ENCODE data around the gene GNB5. TPM values are rescaled to one million over a fixed set of nuclear protein-coding genes. Genes with fewer than 3 reads are reported as not detected.

Gene GNB5
- total RNA-seq, 6 experiments from 2014 or later, result 24.1 to 37.1 (median 33.0) TPM

DNA sequence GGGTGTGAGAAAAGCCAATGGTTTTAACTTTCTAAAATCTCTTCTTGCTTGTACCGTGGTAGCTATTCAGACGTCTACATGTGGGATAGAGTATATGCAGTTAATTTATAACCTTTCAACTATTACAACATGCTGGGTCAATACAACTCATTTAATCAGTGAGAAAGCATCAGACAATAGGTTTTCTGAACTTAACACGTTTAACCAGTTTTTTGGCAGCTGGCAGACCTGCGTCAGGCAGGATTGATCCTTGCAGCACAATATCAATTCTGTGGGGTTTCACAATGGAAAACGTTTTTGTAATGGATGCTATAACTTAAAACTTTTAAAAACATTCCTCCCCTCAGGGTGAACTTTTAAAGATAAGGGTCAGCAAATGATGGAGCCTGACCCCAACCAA, 6.5 kb downstream of the GNB5 start:
- H3K9me3 Mint-ChIP-seq, result no peaks in the 10 kb centered on the region
- H3K27me3 Mint-ChIP-seq (ENCODE audit: insufficient read depth), result peaks cover 7% of the 10 kb centered on the region; the same call in 1 of the 2 replicates
- TF ChIP-seq, protein P1, sequence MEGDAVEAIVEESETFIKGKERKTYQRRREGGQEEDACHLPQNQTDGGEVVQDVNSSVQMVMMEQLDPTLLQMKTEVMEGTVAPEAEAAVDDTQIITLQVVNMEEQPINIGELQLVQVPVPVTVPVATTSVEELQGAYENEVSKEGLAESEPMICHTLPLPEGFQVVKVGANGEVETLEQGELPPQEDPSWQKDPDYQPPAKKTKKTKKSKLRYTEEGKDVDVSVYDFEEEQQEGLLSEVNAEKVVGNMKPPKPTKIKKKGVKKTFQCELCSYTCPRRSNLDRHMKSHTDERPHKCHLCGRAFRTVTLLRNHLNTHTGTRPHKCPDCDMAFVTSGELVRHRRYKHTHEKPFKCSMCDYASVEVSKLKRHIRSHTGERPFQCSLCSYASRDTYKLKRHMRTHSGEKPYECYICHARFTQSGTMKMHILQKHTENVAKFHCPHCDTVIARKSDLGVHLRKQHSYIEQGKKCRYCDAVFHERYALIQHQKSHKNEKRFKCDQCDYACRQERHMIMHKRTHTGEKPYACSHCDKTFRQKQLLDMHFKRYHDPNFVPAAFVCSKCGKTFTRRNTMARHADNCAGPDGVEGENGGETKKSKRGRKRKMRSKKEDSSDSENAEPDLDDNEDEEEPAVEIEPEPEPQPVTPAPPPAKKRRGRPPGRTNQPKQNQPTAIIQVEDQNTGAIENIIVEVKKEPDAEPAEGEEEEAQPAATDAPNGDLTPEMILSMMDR (IDR thresholded peaks at IDR 0.05), result no peak
- peaks cover 11% of the 10 kb centered on the region for H3K4me1 Mint-ChIP-seq (ENCODE audit: low read depth)
- no peaks in the 10 kb centered on the region for H3K36me3 Mint-ChIP-seq (ENCODE audit: low read depth)
- no peak overlapping the region for H3K27ac Mint-ChIP-seq
- no peak overlapping the region for H3K4me3 Mint-ChIP-seq
- DNase-seq, result no peak

DNA sequence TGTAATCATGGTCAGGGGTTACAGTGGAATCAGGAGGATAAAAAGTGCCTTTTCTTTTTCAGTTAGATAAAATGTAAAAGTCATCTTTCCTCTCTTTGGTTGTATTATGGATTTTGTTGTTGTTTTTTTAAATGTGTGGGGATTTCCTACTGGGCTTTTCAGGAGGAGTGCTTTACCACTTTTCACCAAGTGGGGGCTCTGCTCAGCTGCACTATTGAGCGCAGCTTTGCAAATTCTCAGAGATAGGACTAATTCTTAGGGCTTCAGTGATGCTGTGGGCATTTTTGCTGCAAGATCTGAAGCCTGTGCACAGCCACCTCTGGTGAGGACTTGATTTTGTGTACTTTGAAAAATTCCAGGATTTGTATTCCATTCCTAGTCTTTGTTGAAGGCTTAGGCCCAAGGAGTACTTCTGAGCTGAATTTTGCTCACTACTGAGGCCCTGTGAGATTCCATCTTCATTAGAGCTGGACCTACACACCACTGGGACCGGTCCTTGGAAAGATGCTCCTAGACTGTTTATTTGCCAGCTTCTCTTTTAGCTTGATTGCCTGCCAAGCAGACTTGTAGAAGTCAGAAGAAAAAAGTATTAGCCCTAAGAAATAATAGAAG, 7.5 kb downstream of the GNB5 start:
- Mint-ChIP-seq H3K27ac (no peak overlapping the region), H3K27me3 (ENCODE audit: insufficient read depth) (peaks cover 7% of the 10 kb centered on the region; the same call in 1 of the 2 replicates), H3K36me3 (ENCODE audit: low read depth) (no peaks in the 10 kb centered on the region), H3K4me1 (ENCODE audit: low read depth) (peaks cover 15% of the 10 kb centered on the region), H3K4me3 (no peak overlapping the region), H3K9me3 (no peaks in the 10 kb centered on the region)
- TF ChIP-seq, protein P1 (IDR thresholded peaks at IDR 0.05), result peak; percentile 80
- DNase-seq, result peak; percentile 21

GRCh38 chr15:52181938-52182780, 9.0 kb downstream of the GNB5 start:
- DNase-seq, result no peak
- Mint-ChIP-seq H3K4me1 (ENCODE audit: low read depth) (peaks cover 23% of the 10 kb centered on the region), H3K4me3 (no peak overlapping the region), H3K36me3 (ENCODE audit: low read depth) (no peaks in the 10 kb centered on the region), H3K9me3 (no peaks in the 10 kb centered on the region), H3K27me3 (ENCODE audit: insufficient read depth) (peaks cover 7% of the 10 kb centered on the region; the same call in 1 of the 2 replicates), H3K27ac (no peak overlapping the region)
- TF ChIP-seq, protein P1 (IDR thresholded peaks at IDR 0.05), result no peak

GRCh38 chr15:52180851-52181450, 10.2 kb downstream of the GNB5 start:
- H3K4me1 Mint-ChIP-seq (ENCODE audit: low read depth), result peaks cover 23% of the 10 kb centered on the region
- H3K9me3 Mint-ChIP-seq, result no peaks in the 10 kb centered on the region
- H3K27me3 Mint-ChIP-seq (ENCODE audit: insufficient read depth), result peaks cover 4% of the 10 kb centered on the region; the same call in 1 of the 2 replicates
- DNase-seq, result no peak
- peak overlapping the region; percentile 87 for H3K4me3 Mint-ChIP-seq
- TF ChIP-seq, protein P1 (IDR thresholded peaks at IDR 0.05), result no peak
- H3K27ac Mint-ChIP-seq, result peak overlapping the region; percentile 92; the same call in 1 of the 2 replicates
- peaks cover 5% of the 10 kb centered on the region; the same call in 1 of the 2 replicates for H3K36me3 Mint-ChIP-seq (ENCODE audit: low read depth)

DNA sequence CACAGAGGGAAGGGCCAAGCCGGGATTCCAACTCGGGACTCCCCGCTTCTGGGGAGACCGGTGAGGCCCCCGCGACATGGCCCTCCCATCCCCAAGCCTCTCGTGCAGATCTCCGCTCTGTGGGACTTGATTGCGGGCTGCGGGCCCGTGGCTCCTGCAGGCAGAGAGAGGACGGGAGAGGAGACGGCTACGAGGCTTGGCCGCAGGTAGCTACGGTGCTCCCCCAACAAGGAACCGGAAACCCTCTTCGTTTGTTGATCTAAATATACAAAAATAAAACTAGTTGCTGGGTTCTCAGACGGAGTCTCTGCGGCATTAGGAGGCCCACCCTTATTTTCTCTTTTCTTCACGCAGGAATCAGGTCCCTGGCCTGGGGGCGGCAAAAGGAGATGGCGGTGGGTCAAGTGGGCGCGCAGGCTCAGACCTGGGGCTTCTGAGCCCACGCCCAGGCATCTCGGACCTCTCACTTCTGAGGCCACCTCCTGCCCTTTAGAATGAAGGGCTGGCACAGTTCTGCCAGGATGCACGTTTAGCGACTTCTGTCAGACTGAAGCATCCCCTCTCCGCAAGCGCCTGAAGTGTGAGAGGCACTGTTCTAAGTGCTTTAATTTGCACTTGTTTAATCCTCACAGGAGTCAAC, 10.9 kb downstream of the GNB5 start:
- Mint-ChIP-seq H3K36me3 (ENCODE audit: low read depth) (peaks cover 5% of the 10 kb centered on the region; the same call in 1 of the 2 replicates), H3K4me1 (ENCODE audit: low read depth) (peaks cover 23% of the 10 kb centered on the region), H3K27ac (peak overlapping the region; percentile 92), H3K27me3 (ENCODE audit: insufficient read depth) (peaks cover 4% of the 10 kb centered on the region; the same call in 1 of the 2 replicates), H3K4me3 (peak overlapping the region; percentile 87), H3K9me3 (no peaks in the 10 kb centered on the region)
- DNase-seq, result no peak
- TF ChIP-seq, protein P1 (IDR thresholded peaks at IDR 0.05), result no peak
